GM12865 (cell line): ENCODE results near the gene POLR3B.

Source experiments
- DNase-seq: peaks from one replicate; pipeline ENCODE4 v3.0.0; 2010; ENCODE audit warnings: low read depth
- H3K4me3 ChIP-seq: 2 replicates; pipeline ENCODE4 v1.5.1; 2011; ENCODE audit warnings: mild to moderate bottlenecking, low read depth, low read length, control low read depth
- TF ChIP-seq, protein P1 (sequence below): IDR thresholded peaks from 2 replicates; pipeline ENCODE4 v1.5.1; 2011; ENCODE audit warnings: low read length, control low read depth, low read depth, inconsistent platforms; ENCODE audit not compliant: insufficient read depth; ENCODE audit errors: missing control alignments

POLR3B gene

DNA sequence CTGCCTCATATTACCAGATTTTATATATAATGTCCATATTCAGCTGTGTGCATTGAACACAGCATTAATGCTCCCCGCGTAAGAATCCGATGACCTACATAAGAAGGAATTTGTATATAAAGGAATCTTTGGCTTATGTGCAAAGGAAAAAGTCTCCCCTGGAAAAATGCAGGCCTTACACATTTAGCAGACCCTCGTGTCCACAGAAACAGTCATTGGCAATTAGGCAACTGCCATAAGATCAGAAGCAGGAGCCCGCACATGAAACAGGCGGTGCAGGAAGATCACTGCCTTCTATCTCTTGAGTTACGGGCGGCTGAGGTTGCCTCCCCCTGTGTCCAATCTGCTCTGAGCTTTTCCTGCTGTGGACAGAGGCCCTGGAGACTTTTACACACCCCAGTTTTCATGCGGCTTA lies 162.1 kb downstream of the POLR3B start:
- no peak overlapping the region for H3K4me3 ChIP-seq
- DNase-seq = no peak
- TF ChIP-seq, protein P1, sequence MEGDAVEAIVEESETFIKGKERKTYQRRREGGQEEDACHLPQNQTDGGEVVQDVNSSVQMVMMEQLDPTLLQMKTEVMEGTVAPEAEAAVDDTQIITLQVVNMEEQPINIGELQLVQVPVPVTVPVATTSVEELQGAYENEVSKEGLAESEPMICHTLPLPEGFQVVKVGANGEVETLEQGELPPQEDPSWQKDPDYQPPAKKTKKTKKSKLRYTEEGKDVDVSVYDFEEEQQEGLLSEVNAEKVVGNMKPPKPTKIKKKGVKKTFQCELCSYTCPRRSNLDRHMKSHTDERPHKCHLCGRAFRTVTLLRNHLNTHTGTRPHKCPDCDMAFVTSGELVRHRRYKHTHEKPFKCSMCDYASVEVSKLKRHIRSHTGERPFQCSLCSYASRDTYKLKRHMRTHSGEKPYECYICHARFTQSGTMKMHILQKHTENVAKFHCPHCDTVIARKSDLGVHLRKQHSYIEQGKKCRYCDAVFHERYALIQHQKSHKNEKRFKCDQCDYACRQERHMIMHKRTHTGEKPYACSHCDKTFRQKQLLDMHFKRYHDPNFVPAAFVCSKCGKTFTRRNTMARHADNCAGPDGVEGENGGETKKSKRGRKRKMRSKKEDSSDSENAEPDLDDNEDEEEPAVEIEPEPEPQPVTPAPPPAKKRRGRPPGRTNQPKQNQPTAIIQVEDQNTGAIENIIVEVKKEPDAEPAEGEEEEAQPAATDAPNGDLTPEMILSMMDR = no peak

DNA sequence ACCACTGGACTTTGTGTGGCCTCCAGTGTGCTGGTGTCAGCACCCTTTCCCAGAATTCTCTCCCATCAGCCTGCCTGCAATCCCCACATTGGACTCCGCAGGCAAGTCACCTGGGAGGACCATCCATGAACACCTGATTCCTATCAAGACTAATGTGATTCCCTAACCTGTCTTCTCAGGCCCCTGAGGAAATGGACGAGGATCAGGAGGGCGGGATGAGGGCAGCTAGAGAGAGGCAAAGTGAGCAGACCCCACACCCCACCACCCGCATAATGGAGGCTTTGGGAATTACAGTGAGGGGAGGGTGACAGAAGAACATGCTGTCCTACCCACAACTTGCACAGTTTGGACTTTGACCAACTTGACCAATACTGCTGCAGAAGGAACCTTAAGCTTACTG lies 164.4 kb downstream of the POLR3B start:
- TF ChIP-seq, protein P1 = no peak
- H3K4me3 ChIP-seq = no peak overlapping the region
- no peak for DNase-seq

DNA sequence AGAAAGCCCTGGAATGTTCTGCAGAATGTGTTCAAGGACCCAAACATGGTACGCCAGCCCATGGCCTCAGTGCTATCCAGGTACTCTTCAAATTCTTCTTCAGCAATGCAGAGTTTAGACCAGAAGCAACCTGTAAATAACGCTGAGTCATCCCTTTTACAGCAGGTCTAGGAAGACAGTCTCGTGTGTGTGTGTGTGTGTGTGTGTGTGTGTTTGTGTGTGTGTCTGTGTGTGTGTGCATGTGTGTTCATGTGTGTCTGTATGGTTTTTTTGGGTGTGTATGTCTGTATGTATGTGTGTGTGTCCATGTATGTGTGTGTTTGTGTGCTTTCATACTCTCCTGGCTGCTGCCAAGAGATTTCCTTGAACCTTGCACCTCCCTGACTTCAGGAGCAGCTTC lies 165.2 kb downstream of the POLR3B start:
- TF ChIP-seq, protein P1 = no peak
- no peak overlapping the region for H3K4me3 ChIP-seq
- no peak for DNase-seq

DNA sequence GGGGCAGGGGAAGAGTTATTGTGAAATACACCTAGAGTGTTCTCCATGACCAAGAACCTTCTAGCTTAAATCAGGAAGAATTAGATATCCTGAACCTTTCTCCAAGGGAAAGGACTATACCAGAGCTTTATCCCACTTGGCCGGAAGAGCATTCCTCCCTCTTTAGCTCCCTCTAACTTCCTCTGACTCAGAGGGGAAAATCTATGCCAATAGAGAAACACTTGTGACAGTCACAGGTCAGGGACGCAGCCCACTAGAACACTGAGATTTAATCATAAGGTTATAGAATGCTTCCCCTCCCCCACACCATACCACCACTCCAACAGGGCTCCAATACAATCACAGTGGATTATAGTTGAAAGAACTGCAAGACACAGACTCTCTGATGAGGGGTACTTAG lies 169.8 kb downstream of the POLR3B start:
- H3K4me3 ChIP-seq = no peak overlapping the region
- no peak for DNase-seq
- TF ChIP-seq, protein P1 = no peak

DNA sequence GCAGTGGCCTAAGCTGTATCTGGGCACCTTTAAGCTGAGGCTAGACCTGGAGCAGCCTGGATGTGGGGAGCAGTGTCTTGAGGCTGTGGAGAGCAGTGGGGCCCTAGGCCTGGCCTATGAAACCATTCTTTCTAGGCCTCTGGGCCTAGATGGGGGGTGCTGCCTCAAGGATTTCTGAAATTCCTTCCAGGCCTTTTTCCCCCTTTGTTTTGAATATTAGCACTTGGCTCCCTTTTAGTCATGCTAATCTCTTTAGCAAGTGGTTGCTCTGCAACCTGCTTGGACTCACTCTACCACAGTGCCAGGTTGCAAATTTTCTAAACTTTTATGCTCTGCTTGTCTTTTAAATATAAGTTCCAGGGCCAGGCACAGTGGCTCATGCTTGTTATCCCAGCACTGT lies 183.7 kb downstream of the POLR3B start:
- no peak overlapping the region for H3K4me3 ChIP-seq
- DNase-seq = no peak
- TF ChIP-seq, protein P1 = no peak

DNA sequence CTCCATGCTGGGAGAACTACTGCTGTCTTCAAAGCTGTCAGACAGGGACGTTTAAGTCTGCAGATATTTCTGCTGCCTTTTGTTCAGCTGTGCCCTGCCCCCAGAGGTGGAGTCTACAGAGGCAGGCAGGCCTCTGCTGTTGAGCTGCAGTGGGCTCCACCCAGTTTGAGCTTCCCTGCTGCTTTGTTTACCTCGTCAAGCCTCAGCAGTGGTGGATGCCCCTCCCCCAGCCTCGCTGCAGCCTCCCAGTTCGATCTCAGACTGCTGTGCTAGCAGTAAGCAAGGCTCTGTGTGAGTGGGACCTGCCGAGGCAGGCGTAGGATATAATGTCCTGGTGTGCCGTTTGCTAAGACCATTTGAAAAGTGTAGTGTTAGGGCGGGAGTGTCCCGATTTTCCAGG lies 193.9 kb downstream of the POLR3B start:
- no peak for DNase-seq
- TF ChIP-seq, protein P1 = no peak
- no peak overlapping the region for H3K4me3 ChIP-seq

DNA sequence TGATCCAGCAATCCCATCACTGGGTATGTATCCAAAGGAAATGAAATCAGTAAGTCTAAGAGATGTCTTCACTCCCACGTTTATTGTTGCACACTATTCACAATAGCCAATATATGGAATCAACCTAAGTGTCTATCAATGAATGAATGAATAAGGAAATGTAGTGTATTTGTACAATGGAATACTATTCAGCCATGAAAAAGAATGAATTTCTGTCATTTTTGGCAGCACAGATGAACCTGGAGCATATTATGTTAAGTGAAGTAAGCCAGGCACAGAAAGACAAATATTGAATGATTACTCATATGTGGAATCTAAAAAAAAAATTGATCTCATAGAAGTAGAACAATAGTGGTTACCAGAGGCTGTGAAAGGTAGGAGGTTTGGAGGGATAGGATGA lies 194.7 kb downstream of the POLR3B start:
- no peak for DNase-seq
- H3K4me3 ChIP-seq = no peak overlapping the region
- TF ChIP-seq, protein P1 = no peak
